Body of pancreas (tissue), 4 donors: ENCODE measurements around the gene ADD1.

ENCODE experiments used
- POLR2A ChIP-seq, 3 donors: fragments of 450-650 bp; IDR thresholded peaks; one replicate each; pipeline ENCODE4 v1.6.1; 2016; ENCODE audit warnings: antibody characterized with exemption in 3 of 3, mild to moderate bottlenecking in 2 of 3
- TF ChIP-seq, protein P1 (sequence below), 7 experiments: fragments of 450-650 bp in 4 of 7; fragments of 200-600 bp in 3 of 7; sonication (generic) in 3 of 7; IDR thresholded peaks; one replicate each; pipeline ENCODE4 v1.5.1; 2016 to 2019; ENCODE audit warnings: antibody characterized with exemption in 7 of 7

GRCh38 chr4:2931512-2932301 is 88.1 kb downstream of the ADD1 start:
- TF ChIP-seq POLR2A (IDR thresholded peaks at IDR 0.05), result no peak
- TF ChIP-seq, protein P1, sequence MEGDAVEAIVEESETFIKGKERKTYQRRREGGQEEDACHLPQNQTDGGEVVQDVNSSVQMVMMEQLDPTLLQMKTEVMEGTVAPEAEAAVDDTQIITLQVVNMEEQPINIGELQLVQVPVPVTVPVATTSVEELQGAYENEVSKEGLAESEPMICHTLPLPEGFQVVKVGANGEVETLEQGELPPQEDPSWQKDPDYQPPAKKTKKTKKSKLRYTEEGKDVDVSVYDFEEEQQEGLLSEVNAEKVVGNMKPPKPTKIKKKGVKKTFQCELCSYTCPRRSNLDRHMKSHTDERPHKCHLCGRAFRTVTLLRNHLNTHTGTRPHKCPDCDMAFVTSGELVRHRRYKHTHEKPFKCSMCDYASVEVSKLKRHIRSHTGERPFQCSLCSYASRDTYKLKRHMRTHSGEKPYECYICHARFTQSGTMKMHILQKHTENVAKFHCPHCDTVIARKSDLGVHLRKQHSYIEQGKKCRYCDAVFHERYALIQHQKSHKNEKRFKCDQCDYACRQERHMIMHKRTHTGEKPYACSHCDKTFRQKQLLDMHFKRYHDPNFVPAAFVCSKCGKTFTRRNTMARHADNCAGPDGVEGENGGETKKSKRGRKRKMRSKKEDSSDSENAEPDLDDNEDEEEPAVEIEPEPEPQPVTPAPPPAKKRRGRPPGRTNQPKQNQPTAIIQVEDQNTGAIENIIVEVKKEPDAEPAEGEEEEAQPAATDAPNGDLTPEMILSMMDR (IDR thresholded peaks at IDR 0.05), result no peak
